ENCODE results near the gene PSMD1.

DNA sequence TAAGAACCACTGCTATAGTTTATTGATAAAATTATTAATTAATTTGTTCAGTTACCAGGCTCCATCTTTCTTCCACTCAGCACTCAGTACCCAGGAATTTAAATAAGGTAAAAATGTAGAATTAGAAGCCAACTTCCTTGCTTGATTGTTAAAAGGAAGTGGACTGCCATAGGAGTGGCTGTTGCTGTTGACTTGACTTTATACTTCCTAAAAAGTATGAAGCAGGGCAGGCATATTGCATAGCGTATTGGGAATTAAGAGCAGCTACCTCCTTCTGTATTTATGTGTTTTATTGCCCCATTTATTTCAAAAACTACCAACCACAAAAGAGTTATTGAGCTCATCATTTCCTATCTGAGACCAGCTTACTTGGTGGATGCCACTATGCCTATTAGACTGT, 27.9 kb downstream of the PSMD1 start:
- TF ChIP-seq, protein P1, sequence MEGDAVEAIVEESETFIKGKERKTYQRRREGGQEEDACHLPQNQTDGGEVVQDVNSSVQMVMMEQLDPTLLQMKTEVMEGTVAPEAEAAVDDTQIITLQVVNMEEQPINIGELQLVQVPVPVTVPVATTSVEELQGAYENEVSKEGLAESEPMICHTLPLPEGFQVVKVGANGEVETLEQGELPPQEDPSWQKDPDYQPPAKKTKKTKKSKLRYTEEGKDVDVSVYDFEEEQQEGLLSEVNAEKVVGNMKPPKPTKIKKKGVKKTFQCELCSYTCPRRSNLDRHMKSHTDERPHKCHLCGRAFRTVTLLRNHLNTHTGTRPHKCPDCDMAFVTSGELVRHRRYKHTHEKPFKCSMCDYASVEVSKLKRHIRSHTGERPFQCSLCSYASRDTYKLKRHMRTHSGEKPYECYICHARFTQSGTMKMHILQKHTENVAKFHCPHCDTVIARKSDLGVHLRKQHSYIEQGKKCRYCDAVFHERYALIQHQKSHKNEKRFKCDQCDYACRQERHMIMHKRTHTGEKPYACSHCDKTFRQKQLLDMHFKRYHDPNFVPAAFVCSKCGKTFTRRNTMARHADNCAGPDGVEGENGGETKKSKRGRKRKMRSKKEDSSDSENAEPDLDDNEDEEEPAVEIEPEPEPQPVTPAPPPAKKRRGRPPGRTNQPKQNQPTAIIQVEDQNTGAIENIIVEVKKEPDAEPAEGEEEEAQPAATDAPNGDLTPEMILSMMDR (conservative IDR thresholded peaks at IDR 0.05; ENCODE audit: low read depth, low read length) = no peak
- no peak for TF ChIP-seq EZH2 (IDR thresholded peaks at IDR 0.05; ENCODE audit: borderline replicate concordance, low read depth, low read length, poor library complexity, severe bottlenecking)
